GM23248 (cell line): Measurements from ENCODE around the gene PHACTR3. TPM values are rescaled to one million over a fixed set of nuclear protein-coding genes. Genes with fewer than 3 reads are reported as not detected.

Experiments used
- DNase-seq: peaks from one replicate; pipeline ENCODE4 v3.0.0-alpha.2; 2015
- H2AFZ ChIP-seq: fragments of 200-600 bp; sonication (generic); 2 replicates; pipeline ENCODE4 v1.6.1; 2016; ENCODE audit warnings: antibody characterized with exemption
- H3F3A ChIP-seq: fragments of 200-600 bp; sonication (generic); 2 replicates; pipeline ENCODE4 v1.6.1; 2016; ENCODE audit warnings: mild to moderate bottlenecking, antibody characterized with exemption, mixed run types; ENCODE audit not compliant: insufficient read depth
- H3K27ac ChIP-seq: fragments of 200-600 bp; sonication (generic); 2 replicates; pipeline ENCODE4 v1.5.1; 2016; ENCODE audit warnings: mild to moderate bottlenecking
- H3K27me3 ChIP-seq: fragments of 200-600 bp; sonication (generic); replicated peaks from 2 replicates; pipeline ENCODE4 v1.6.1; 2016; ENCODE audit warnings: mild to moderate bottlenecking; ENCODE audit not compliant: insufficient read depth
- H3K36me3 ChIP-seq: fragments of 200-600 bp; sonication (generic); 2 replicates; pipeline ENCODE4 v1.6.1; 2016; ENCODE audit warnings: low read depth, mild to moderate bottlenecking
- H3K4me1 ChIP-seq: fragments of 200-600 bp; sonication (generic); 2 replicates; pipeline ENCODE4 v1.6.1; 2016; ENCODE audit warnings: mild to moderate bottlenecking; ENCODE audit not compliant: insufficient read depth
- H3K4me2 ChIP-seq: fragments of 200-600 bp; sonication (generic); one replicate; pipeline ENCODE4 v1.6.1; 2016; ENCODE audit warnings: mild to moderate bottlenecking; ENCODE audit not compliant: unreplicated experiment
- H3K4me3 ChIP-seq: fragments of 200-600 bp; sonication (generic); 2 replicates; pipeline ENCODE4 v1.5.1; 2016; ENCODE audit warnings: mild to moderate bottlenecking
- H3K79me2 ChIP-seq: fragments of 200-600 bp; sonication (generic); 2 replicates; pipeline ENCODE4 v1.6.1; 2016; ENCODE audit warnings: mild to moderate bottlenecking; ENCODE audit not compliant: insufficient read depth
- H3K9ac ChIP-seq: fragments of 200-600 bp; sonication (generic); 2 replicates; pipeline ENCODE4 v1.6.1; 2016; ENCODE audit warnings: mild to moderate bottlenecking
- H3K9me2 ChIP-seq: fragments of 200-600 bp; sonication (generic); 2 replicates; pipeline ENCODE4 v1.6.1; 2016; ENCODE audit warnings: mixed run types, mild to moderate bottlenecking, moderate library complexity; ENCODE audit not compliant: insufficient read depth
- H3K9me3 ChIP-seq: fragments of 200-600 bp; sonication (generic); one replicate; pipeline ENCODE4 v1.6.1; 2017; ENCODE audit warnings: low read depth
- H4K20me1 ChIP-seq: fragments of 200-600 bp; sonication (generic); 2 replicates; pipeline ENCODE4 v1.6.0; 2016; ENCODE audit not compliant: insufficient read depth
- EZH2 ChIP-seq: fragments of 200-600 bp; sonication (generic); IDR thresholded peaks from 2 replicates; pipeline ENCODE4 v1.6.1; 2018; ENCODE audit warnings: antibody characterized with exemption, mild to moderate bottlenecking; ENCODE audit not compliant: insufficient read depth, poor library complexity, severe bottlenecking
- EZH2phosphoT487 ChIP-seq: fragments of 200-600 bp; sonication (generic); IDR thresholded peaks from 2 replicates; pipeline ENCODE4 v1.6.1; 2018; ENCODE audit warnings: antibody characterized with exemption, moderate library complexity, mild to moderate bottlenecking, low read depth; ENCODE audit not compliant: insufficient read depth
- WGBS, 2 experiments: methylation state at CpG; one replicate each; pipeline ENCODE4 v1.1.6; 2015 to 2017; ENCODE audit warnings: low lambda C conversion rate in 2 of 2, low coverage in 1 of 2; ENCODE audit errors: missing lambda C conversion rate in 2 of 2; 5-methylcytosine and 5-hydroxymethylcytosine counted together
- in situ Hi-C: fragments of 300-500 bp; cut with MboI; formaldehyde crosslinking; loops from 2 replicates; pipeline ENCODE4 v1.15.0; 2020
- polyA plus RNA-seq: library from polyadenylated mRNA; unstranded; fragments of >200 nt; fragmentation: Nextera tagmentation; extraction: Ambion mirVana; gene quantifications from 2 replicates; pipeline ENCODE4 v1.2.1, GENCODE V29; 2016
- total RNA-seq: library from RNA; depleted of rRNA; stranded (reverse); fragments of >200 nt; shearing (Covaris generic); gene quantifications from 2 replicates; pipeline ENCODE4 v1.2.3, GENCODE V29; 2014

PHACTR3 gene
- total and polyA plus RNA-seq, 2 experiments from 2014 or later: not detected

DNA sequence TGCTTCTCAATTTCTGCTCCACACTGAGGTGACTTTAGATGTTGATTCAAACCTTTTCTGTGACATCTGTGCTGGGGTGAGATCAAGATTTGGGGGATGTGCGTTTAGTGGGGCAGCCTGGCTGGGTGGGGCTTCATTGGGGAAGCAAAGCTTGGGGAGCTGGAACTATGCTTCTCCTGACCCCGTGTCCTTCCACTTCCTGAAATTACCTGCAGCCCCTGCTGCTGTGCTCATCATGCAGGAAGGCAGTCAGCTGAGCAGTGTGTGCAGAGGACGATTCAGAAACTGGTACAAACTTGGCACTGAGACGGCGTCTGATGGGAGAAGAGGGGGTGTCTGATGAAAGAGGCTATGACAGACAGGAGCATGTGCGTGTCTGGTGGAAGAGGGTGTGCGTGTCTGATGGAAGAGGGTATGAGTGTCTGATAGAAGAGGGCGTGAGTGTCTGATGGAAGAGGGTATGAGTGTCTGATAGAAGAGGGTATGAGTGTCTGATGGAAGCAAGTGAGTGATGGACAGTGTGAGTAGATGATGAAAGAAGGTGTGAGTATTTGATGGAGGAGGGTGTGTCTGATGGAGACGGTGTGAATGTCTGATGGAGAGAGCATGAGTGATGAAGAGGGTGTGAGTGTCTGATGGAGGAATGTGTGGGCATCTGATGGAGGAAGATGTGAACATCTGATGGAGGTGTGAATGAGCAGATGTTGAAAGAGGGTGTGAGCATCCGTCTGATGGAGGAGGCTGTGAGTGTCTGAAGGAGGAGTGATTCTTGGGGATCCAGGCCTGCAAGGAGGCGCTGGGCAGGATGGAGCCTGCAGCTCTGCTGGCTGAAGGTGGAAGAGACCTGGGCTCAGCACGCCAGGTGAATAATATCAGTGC is 225.7 kb downstream of the PHACTR3 start:
- no peaks in the 10 kb centered on the region for H3K9me3 ChIP-seq
- no peaks in the 10 kb centered on the region for H3F3A ChIP-seq
- TF ChIP-seq EZH2 (no peak), EZH2phosphoT487 (no peak)
- no peak overlapping the region for H3K4me2 ChIP-seq
- no peaks in the 10 kb centered on the region for H3K9me2 ChIP-seq
- no peaks in the 10 kb centered on the region for H4K20me1 ChIP-seq
- H3K9ac ChIP-seq: no peak overlapping the region
- 55 to 59% methylated on average over 12 of the region's 12 CpGs for WGBS, 2 experiments
- H3K4me1 ChIP-seq: no peaks in the 10 kb centered on the region; the same call in 1 of the 2 replicates
- in situ Hi-C loops: no loop called here
- no peaks in the 10 kb centered on the region for H3K36me3 ChIP-seq
- H2AFZ ChIP-seq: no peak overlapping the region
- H3K4me3 ChIP-seq: no peak overlapping the region
- peaks cover 5% of the 10 kb centered on the region for H3K27me3 ChIP-seq
- no peaks in the 10 kb centered on the region for H3K79me2 ChIP-seq
- DNase-seq: no peak
- H3K27ac ChIP-seq: no peak overlapping the region

DNA sequence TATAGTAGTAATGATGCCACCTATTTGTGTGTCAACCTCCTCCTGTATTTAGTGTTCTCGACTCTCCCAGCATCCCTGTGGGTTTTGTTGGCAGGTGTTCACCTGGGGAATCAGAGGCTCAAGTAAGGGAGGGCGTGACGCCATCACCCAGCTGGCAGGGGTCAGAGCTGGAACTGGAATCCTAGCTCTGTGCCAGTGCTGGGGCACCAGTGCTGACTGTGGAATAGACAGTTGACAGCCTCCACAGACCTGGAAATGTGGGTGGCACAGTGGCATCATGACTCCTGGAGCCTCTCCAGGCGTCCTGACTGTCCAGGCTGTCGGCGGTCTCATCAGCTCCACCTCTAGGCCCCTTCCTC is 226.3 kb downstream of the PHACTR3 start:
- H3K4me1 ChIP-seq: peaks cover 3% of the 10 kb centered on the region
- no peaks in the 10 kb centered on the region for H3K9me3 ChIP-seq
- TF ChIP-seq EZH2phosphoT487 (no peak), EZH2 (no peak)
- H3K9ac ChIP-seq: no peak overlapping the region
- H2AFZ ChIP-seq: no peak overlapping the region
- H3K27ac ChIP-seq: no peak overlapping the region
- H4K20me1 ChIP-seq: no peaks in the 10 kb centered on the region
- DNase-seq: no peak
- H3K36me3 ChIP-seq: no peaks in the 10 kb centered on the region
- H3K27me3 ChIP-seq: peaks cover 5% of the 10 kb centered on the region
- no peaks in the 10 kb centered on the region for H3K9me2 ChIP-seq
- no peaks in the 10 kb centered on the region for H3F3A ChIP-seq
- in situ Hi-C loops: no loop called here
- no peak overlapping the region for H3K4me3 ChIP-seq
- 19 to 33% methylated on average over 6 of the region's 6 CpGs for WGBS, 2 experiments
- H3K79me2 ChIP-seq: no peaks in the 10 kb centered on the region
- H3K4me2 ChIP-seq: no peak overlapping the region

DNA sequence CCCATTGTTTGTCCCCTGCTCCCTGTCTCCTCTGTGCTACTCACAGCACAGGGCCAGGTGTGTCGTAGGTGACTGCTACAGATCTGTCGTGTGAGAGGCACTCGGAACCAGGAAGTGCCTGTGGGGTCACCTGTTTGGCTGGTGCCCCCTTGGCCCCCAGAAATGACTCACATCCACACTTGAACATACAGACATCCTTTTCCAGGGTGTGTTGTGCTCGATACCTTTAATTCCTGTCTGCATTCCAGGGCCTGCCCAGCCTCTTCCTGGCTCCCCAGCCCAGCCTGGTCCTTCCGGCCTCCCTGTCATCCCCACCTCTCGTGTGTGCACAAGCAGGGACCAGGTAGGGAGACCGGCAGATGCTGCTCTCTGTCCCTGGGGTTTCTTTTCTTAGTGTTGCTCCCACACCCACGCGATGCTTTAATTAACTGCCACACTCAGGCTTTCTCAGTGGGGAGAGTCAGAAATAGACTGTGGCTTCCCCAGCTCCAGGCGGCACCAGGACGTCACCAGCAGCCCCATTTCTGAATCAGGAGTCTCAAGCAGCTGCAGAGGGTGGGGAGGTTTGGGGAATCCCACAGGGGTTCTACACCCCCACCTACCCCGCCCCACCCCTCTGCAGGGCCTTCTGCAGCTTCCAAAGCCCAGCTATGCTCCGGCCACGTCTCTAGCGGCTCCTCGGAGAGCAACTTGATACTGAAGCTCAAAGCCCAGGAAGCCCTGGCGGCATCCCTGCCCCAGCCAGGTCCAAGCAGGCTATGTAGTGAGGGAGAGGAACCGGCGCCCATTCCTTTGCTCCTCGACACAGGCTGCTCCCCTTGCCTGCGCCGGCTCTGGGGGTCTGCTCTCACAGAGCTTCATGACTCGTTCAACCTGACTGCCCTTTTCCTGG is 226.9 kb downstream of the PHACTR3 start:
- 65 to 74% methylated on average over 19 to 23 of the region's 23 CpGs for WGBS, 2 experiments
- no peak for DNase-seq
- peaks cover 8% of the 10 kb centered on the region for H3K27me3 ChIP-seq
- no peaks in the 10 kb centered on the region for H3K79me2 ChIP-seq
- in situ Hi-C loops: no loop called here
- no peaks in the 10 kb centered on the region for H4K20me1 ChIP-seq
- no peak overlapping the region for H3K4me2 ChIP-seq
- TF ChIP-seq EZH2 (no peak), EZH2phosphoT487 (no peak)
- H3K9ac ChIP-seq: no peak overlapping the region
- no peaks in the 10 kb centered on the region for H3F3A ChIP-seq
- H3K36me3 ChIP-seq: no peaks in the 10 kb centered on the region
- H3K4me3 ChIP-seq: no peak overlapping the region
- H3K9me2 ChIP-seq: no peaks in the 10 kb centered on the region
- H3K9me3 ChIP-seq: no peaks in the 10 kb centered on the region
- no peak overlapping the region for H2AFZ ChIP-seq
- H3K4me1 ChIP-seq: peaks cover 9% of the 10 kb centered on the region
- H3K27ac ChIP-seq: no peak overlapping the region

DNA sequence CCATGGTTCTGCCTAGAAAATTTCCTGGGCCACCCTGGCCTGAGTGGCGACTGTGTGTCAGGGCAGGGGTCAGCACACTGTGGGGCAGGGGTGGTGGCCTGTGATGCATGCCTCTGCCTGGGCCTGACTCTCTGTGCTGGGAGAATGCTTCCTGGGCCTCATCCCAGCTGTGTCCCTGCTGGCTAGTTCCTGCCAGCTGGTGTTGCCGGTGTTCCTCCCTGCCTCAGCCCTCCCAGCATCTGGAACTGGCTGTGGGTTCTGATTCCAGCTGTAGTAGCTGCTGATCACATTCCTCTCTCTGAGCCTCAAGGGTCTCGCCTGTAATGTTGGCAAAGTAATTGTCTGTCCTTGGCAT is 227.6 kb downstream of the PHACTR3 start:
- H3K9me3 ChIP-seq: no peaks in the 10 kb centered on the region
- no peak overlapping the region for H3K9ac ChIP-seq
- no peaks in the 10 kb centered on the region for H4K20me1 ChIP-seq
- no peaks in the 10 kb centered on the region for H3K9me2 ChIP-seq
- 2 to 13% methylated on average over 3 of the region's 3 CpGs for WGBS, 2 experiments
- no peak overlapping the region for H3K4me3 ChIP-seq
- H3K4me1 ChIP-seq: peaks cover 9% of the 10 kb centered on the region
- no peak for DNase-seq
- TF ChIP-seq EZH2 (no peak), EZH2phosphoT487 (no peak)
- no peaks in the 10 kb centered on the region for H3K79me2 ChIP-seq
- no peak overlapping the region for H2AFZ ChIP-seq
- in situ Hi-C loops: no loop called here
- H3K36me3 ChIP-seq: no peaks in the 10 kb centered on the region
- H3K27me3 ChIP-seq: peaks cover 13% of the 10 kb centered on the region
- no peak overlapping the region for H3K27ac ChIP-seq
- H3K4me2 ChIP-seq: no peak overlapping the region
- no peaks in the 10 kb centered on the region for H3F3A ChIP-seq
